Measurements from ENCODE around the gene ARRDC1. TPM values are rescaled to one million over a fixed set of nuclear protein-coding genes. Genes with fewer than 3 reads are reported as not detected.

The ARRDC1 gene
- total RNA-seq, 4 donors from 2014 or later = 132 to 560 (median 370) TPM

DNA sequence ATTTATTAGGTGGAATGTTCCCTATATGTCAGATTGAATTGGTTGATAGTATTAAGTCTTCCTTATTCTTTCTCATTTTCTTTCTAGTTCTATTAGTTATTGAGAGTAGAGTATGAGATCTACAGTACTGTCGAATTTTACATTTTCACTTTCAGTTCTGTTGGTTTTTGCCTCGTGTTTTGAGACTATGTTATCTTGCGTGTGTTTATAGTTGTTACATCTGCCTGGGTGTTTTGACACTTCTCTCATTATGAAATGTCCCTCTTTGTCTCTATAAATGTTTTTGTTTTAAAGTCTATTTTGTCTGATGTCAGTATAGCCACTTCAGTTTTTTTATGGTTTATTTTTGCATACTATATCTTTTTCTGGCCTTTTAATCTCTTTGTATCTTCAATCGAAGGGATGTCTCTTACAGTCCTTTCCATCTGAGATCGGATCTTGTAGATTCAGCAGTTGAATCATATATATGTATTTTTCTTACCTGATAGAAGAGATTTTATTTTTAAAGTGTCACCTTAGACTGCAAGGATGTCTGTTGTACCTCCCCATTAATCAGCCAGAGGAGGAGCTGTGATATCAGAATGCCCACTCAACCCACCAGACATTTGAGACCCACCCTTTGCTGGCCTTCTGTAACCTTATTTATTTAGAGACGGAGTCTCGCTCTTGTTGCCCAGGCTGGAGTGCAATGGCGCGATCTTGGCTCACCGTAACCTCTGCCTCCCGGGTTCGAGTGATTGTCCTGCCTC, 34.0 kb downstream of the ARRDC1 start:
- in situ Hi-C loops (cut with MboI; ENCODE audit: low pct_ligation_motif_present in 1 of 4, low pct_unique_long_range_greater_than_20kb in 1 of 4, low sequenced_read_pairs in 3 of 4) = no loop called here
- TF ChIP-seq EP300 (IDR thresholded peaks at IDR 0.05; ENCODE audit: low read depth) (no peak), POLR2AphosphoS5 (IDR thresholded peaks at IDR 0.05) (no peak), POLR2A (IDR thresholded peaks at IDR 0.05) (no peak)
- TF ChIP-seq, protein P1, sequence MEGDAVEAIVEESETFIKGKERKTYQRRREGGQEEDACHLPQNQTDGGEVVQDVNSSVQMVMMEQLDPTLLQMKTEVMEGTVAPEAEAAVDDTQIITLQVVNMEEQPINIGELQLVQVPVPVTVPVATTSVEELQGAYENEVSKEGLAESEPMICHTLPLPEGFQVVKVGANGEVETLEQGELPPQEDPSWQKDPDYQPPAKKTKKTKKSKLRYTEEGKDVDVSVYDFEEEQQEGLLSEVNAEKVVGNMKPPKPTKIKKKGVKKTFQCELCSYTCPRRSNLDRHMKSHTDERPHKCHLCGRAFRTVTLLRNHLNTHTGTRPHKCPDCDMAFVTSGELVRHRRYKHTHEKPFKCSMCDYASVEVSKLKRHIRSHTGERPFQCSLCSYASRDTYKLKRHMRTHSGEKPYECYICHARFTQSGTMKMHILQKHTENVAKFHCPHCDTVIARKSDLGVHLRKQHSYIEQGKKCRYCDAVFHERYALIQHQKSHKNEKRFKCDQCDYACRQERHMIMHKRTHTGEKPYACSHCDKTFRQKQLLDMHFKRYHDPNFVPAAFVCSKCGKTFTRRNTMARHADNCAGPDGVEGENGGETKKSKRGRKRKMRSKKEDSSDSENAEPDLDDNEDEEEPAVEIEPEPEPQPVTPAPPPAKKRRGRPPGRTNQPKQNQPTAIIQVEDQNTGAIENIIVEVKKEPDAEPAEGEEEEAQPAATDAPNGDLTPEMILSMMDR (IDR thresholded peaks at IDR 0.05) = no peak
- peaks cover 0 to 18% (median 5%) of the 10 kb centered on the region in 4 donors for H3K4me1 ChIP-seq
- 22 to 69% methylated on average over 4 to 12 of the region's 12 CpGs for WGBS, 2 donors (ENCODE audit: low coverage in 1 of 2)
- intact Hi-C loops (cut with DNase I; ENCODE audit: low total_unique reads) = no loop called here
- H3K36me3 ChIP-seq = no peaks in the 10 kb centered on the region
- no peak for DNase-seq
- H3K27me3 ChIP-seq = no peaks in the 10 kb centered on the region
- no peaks in the 10 kb centered on the region for H3K9me3 ChIP-seq
- peak overlapping the region in 3 of 4 donors; percentile 0 to 33 (median 1) for H3K27ac ChIP-seq
- H3K4me3 ChIP-seq = peak overlapping the region in 1 of 4 donors; percentile 26

DNA sequence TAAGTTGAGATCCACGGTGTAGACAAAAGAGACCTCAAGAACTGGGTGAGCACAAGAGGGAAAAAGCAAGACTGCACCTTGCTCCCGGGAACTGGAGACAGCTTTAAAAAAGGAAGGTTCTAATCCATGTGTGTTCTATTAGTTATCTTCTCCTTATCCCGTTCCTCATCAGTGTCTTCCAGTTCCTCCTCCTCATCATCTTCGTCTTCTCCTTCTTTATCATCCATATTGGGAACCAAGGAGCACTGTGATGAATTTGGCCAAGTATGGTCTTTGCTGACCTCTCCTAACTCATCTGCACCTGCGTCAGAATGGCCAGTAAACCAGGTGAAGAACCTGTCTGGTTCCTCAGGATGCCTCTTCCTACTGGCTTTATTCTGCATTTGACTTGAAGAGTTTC, 35.4 kb downstream of the ARRDC1 start:
- WGBS, 2 donors (ENCODE audit: low coverage in 1 of 2) = 89 to 96% methylated on average over 5 of the region's 5 CpGs
- Histone ChIP-seq H3K27ac (no peak overlapping the region), H3K4me1 (peaks cover 0 to 18% (median 5%) of the 10 kb centered on the region in 4 donors), H3K27me3 (no peaks in the 10 kb centered on the region), H3K36me3 (no peaks in the 10 kb centered on the region), H3K9me3 (no peaks in the 10 kb centered on the region), H3K4me3 (no peak overlapping the region)
- no peak for TF ChIP-seq EP300 (IDR thresholded peaks at IDR 0.05; ENCODE audit: low read depth)
- TF ChIP-seq, protein P1 (IDR thresholded peaks at IDR 0.05) = no peak
- no peak for TF ChIP-seq POLR2A (IDR thresholded peaks at IDR 0.05)
- no peak for TF ChIP-seq POLR2AphosphoS5 (IDR thresholded peaks at IDR 0.05)
- in situ Hi-C loops (cut with MboI; ENCODE audit: low pct_ligation_motif_present in 1 of 4, low pct_unique_long_range_greater_than_20kb in 1 of 4, low sequenced_read_pairs in 3 of 4) = no loop called here
- no peak for DNase-seq
- intact Hi-C loops (cut with DNase I; ENCODE audit: low total_unique reads) = no loop called here

DNA sequence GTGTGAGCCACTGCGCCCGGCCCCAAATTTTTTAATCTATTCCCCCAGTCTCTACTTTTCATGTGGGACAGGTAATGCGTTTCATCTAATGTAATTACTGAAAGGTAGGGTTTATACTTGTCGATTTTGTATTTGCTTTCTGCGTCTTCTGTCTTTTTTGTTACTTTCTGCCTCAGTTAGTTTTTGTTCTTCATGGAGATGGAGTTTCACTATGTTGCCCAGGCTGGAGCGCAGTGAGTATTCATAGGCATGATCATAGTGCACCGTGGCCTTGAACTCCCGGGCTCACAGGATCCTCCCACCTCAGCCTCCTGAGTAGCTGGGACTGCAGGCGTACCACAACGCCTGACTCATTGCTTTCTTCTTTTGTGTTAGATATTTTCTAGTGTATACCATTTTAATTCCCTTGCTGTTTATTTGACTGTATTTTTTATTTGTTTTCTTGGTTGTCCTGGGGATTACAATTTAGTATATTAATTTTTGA, 36.7 kb downstream of the ARRDC1 start:
- Histone ChIP-seq H3K36me3 (no peaks in the 10 kb centered on the region), H3K27me3 (no peaks in the 10 kb centered on the region), H3K27ac (no peak overlapping the region), H3K4me1 (peaks cover 0 to 18% (median 5%) of the 10 kb centered on the region in 4 donors), H3K9me3 (no peaks in the 10 kb centered on the region), H3K4me3 (no peak overlapping the region)
- TF ChIP-seq POLR2A (IDR thresholded peaks at IDR 0.05) (no peak), EP300 (IDR thresholded peaks at IDR 0.05; ENCODE audit: low read depth) (no peak), POLR2AphosphoS5 (IDR thresholded peaks at IDR 0.05) (no peak)
- TF ChIP-seq, protein P1 (IDR thresholded peaks at IDR 0.05) = no peak
- WGBS, 2 donors (ENCODE audit: low coverage in 1 of 2) = 95 to 98% methylated on average over 8 to 10 of the region's 10 CpGs
- in situ Hi-C loops (cut with MboI; ENCODE audit: low pct_ligation_motif_present in 1 of 4, low pct_unique_long_range_greater_than_20kb in 1 of 4, low sequenced_read_pairs in 3 of 4) = no loop called here
- intact Hi-C loops (cut with DNase I; ENCODE audit: low total_unique reads) = no loop called here
- DNase-seq = no peak

DNA sequence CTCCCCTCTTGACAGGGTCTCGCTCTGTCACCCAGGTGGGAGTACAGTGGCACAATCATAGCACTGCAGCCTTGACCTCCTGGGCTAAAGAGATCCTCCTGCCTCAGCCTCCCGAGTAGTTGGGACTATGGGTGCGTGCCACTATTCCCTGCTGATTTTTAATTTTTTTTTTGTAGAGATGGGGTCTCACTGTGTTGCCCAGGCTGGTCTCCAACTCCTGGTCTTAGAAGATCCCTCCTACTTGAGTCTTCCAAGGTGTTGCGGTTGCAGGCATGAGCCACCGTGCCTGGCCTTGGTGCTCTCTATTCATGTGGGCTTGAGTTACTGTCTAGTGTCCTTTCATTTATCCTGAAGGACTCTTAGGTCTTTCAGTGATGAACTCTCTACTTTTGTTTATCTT, 37.4 kb downstream of the ARRDC1 start:
- intact Hi-C loops (cut with DNase I; ENCODE audit: low total_unique reads) = no loop called here
- H3K4me1 ChIP-seq = peaks cover 0 to 18% (median 5%) of the 10 kb centered on the region in 4 donors
- 79 to 99% methylated on average over 2 to 5 of the region's 5 CpGs for WGBS, 2 donors (ENCODE audit: low coverage in 1 of 2)

More for the DNA sequence above, 37.4 kb downstream of the ARRDC1 start:
- no peaks in the 10 kb centered on the region for H3K36me3 ChIP-seq
- H3K4me3 ChIP-seq = no peak overlapping the region
- in situ Hi-C loops (cut with MboI; ENCODE audit: low pct_ligation_motif_present in 1 of 4, low pct_unique_long_range_greater_than_20kb in 1 of 4, low sequenced_read_pairs in 3 of 4) = no loop called here
- no peaks in the 10 kb centered on the region for H3K9me3 ChIP-seq
- no peak overlapping the region for H3K27ac ChIP-seq
- DNase-seq = no peak
- H3K27me3 ChIP-seq = no peaks in the 10 kb centered on the region
- TF ChIP-seq, protein P1 (IDR thresholded peaks at IDR 0.05) = no peak
- TF ChIP-seq EP300 (IDR thresholded peaks at IDR 0.05; ENCODE audit: low read depth) = no peak
- TF ChIP-seq POLR2A (IDR thresholded peaks at IDR 0.05) = no peak
- TF ChIP-seq POLR2AphosphoS5 (IDR thresholded peaks at IDR 0.05) = no peak
